ENCODE data around the gene PTPRE.

DNA sequence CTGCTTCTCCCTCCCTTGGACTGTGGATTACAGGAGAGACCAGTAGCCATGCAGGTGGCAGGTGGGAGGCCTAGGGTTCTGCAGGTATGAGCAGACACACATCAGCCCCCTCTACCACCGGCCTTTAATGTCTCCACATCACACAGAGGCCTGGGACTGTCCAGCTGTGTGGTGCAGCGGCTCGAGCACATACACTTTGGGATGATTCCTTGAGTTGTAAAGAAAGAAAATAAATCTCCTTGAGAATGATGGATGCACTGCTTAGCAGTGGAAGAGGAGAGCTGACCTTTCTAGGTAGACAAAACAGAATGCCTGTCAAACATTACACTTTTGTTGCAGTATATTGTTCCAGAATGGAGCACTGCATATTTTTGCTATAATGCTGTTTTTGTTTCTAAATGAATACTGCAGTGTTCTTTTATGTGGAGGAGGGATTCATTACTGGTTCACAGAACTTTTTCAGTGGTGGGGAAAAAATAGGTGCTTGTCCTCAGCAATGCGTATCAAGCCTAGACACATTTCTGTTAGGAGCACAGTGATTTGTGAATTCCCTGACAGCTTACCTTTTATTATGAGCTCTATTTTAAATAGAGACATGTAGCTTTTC is 66.0 kb downstream of the PTPRE start:
- TF ChIP-seq, protein P1, sequence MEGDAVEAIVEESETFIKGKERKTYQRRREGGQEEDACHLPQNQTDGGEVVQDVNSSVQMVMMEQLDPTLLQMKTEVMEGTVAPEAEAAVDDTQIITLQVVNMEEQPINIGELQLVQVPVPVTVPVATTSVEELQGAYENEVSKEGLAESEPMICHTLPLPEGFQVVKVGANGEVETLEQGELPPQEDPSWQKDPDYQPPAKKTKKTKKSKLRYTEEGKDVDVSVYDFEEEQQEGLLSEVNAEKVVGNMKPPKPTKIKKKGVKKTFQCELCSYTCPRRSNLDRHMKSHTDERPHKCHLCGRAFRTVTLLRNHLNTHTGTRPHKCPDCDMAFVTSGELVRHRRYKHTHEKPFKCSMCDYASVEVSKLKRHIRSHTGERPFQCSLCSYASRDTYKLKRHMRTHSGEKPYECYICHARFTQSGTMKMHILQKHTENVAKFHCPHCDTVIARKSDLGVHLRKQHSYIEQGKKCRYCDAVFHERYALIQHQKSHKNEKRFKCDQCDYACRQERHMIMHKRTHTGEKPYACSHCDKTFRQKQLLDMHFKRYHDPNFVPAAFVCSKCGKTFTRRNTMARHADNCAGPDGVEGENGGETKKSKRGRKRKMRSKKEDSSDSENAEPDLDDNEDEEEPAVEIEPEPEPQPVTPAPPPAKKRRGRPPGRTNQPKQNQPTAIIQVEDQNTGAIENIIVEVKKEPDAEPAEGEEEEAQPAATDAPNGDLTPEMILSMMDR (IDR thresholded peaks at IDR 0.05; ENCODE audit: low read depth, low read length) = no peak
- no peak for TF ChIP-seq EZH2phosphoT487 (IDR thresholded peaks at IDR 0.05; ENCODE audit: low read depth)
